Cardiac muscle cell (in vitro differentiated cells and primary cell): ENCODE data around the gene NAA80. TPM values are rescaled to one million over a fixed set of nuclear protein-coding genes. Genes with fewer than 3 reads are reported as not detected.

Experiments used
- DNase-seq, 2 donors: peaks; one replicate each; pipeline versions ENCODE4 v3.0.0 to v3.0.0-alpha.2; 2010 to 2017; ENCODE audit warnings: low read depth in 1 of 2, low spot score in 1 of 2
- H3K27ac ChIP-seq: fragments of 200-600 bp; sonication (generic); 2 replicates; pipeline ENCODE4 v1.5.1; 2016
- H3K27me3 ChIP-seq: fragments of 200-600 bp; sonication (generic); 2 replicates; pipeline ENCODE4 v1.6.0; 2016; ENCODE audit warnings: control low read depth
- H3K36me3 ChIP-seq: fragments of 200-600 bp; sonication (generic); 2 replicates; pipeline ENCODE4 v1.5.1; 2016; ENCODE audit warnings: control low read depth
- H3K4me1 ChIP-seq: fragments of 200-600 bp; sonication (generic); 2 replicates; pipeline ENCODE4 v1.8.1; 2017; ENCODE audit warnings: low read depth, mild to moderate bottlenecking, mixed run types
- H3K4me3 ChIP-seq: fragments of 200-600 bp; sonication (generic); 2 replicates; pipeline ENCODE4 v1.5.1; 2016; ENCODE audit warnings: mild to moderate bottlenecking
- H3K9me3 ChIP-seq: fragments of 200-600 bp; sonication (generic); 2 replicates; pipeline ENCODE4 v1.5.1; 2017; ENCODE audit warnings: low read depth, mild to moderate bottlenecking, control low read depth
- CTCF ChIP-seq: IDR thresholded peaks from 2 replicates; pipeline ENCODE4 v1.5.1; 2012; ENCODE audit warnings: low read depth, mild to moderate bottlenecking, low read length
- polyA plus RNA-seq: library from polyadenylated mRNA; unstranded; fragments of >200 nt; fragmentation: Nextera tagmentation; extraction: Ambion mirVana; gene quantifications from 2 replicates; pipeline ENCODE4 v1.2.1, GENCODE V29; 2016
- total RNA-seq: library from RNA; depleted of rRNA; stranded (reverse); fragments of >200 nt; gene quantifications from 2 replicates; pipeline ENCODE4 v1.2.3, GENCODE V29; 2016

Gene NAA80
- total and polyA plus RNA-seq, 2 experiments from 2014 or later = 35.6 to 40.4 TPM

- H3K27ac ChIP-seq = peak overlapping the region; percentile 52
- H3K4me3 ChIP-seq = no peak overlapping the region
- no peak for TF ChIP-seq CTCF
Observed at GRCh38 chr3:50293079-50293801, 6.0 kb downstream of the NAA80 start.

DNA sequence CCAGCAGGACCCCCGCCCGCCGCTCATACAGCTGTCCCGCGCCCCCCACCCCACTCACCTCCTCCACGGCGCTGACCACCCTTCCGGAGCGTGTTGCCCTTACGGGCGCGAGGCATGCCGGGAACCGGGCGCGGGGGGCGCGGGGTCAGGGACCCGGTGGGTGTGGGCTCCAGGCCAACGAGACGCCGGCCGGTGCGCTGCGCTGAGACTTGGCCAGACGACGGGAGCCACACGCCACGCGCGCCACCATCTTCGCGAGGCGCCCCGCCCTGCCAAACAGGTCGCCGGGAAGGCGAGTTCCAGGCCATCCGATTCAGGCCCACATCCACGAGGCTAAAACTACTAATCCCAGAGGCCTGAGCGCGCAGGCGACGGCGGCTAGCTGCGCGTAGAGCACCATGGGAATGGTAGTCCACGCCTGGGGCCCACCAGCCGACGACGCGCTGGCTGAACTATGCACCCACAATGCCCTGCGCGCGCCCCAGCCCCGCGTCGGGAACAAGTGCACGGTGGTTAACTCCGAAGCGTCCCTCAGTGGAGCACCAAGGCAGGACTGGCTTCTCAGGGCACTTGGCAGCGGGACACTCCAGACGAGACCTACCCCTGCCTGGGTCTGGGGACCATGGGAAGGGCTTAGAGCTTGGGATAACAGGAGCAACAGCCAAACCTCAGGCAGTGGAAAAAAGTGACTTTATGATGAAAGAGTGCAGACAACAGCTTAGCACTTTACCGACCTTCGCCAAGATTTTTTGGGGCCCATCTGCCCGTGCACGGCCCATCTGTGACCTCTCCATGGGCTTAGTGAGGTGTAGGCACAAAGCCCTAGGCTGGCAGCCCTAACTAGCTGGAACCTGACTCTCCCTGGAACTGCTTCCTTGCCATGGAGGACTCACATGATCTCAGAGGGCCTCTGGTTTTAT, 6.8 kb downstream of the NAA80 start, which contains the start of gene IFRD2:
Gene IFRD2 (minus strand): TSS at position 271 of the 920 bp plus-strand sequence. CDS start 155 bp downstream, at position 116.
- H3K4me1 ChIP-seq = peaks cover 4% of the 10 kb centered on the region
- no peaks in the 10 kb centered on the region for H3K36me3 ChIP-seq
- no peaks in the 10 kb centered on the region for H3K9me3 ChIP-seq
- peak within 1 kb of the TSS; percentile 77 for H3K4me3 ChIP-seq
- no peaks in the 10 kb centered on the region for H3K27me3 ChIP-seq
- peak; percentile 98 for DNase-seq
- peak within 1 kb of the TSS; percentile 66 for H3K27ac ChIP-seq
- no peak for TF ChIP-seq CTCF

More at GRCh38 chr3:50293079-50293801, 6.0 kb downstream of the NAA80 start:
- H3K9me3 ChIP-seq = no peaks in the 10 kb centered on the region
- DNase-seq = no peak
- no peaks in the 10 kb centered on the region for H3K27me3 ChIP-seq
- peaks cover 4% of the 10 kb centered on the region for H3K4me1 ChIP-seq
- H3K36me3 ChIP-seq = no peaks in the 10 kb centered on the region

DNA sequence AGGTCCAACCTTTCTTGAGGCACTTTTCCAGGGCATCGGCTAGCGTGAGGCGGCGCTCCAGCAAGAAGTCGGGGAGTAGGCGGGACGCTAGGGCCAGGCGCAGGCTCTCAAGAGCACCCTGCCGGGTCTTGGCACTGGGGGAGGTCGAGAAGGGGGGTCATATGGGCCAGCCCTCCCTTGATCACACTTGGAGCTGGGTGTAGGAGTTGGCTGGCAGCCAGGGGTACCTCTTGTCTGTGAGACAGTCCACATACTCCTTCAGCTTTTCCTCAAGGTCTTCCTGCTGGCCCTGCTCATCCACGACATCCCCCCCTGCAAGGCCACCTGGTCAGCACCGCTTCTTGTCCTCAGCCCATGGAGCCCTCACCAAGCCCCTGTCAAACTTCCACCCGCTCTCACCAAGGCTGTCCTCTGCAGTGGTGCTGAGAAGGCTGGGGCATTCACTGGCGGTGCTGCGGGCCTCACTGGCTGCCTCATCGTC, 9.0 kb downstream of the NAA80 start:
- no peaks in the 10 kb centered on the region for H3K36me3 ChIP-seq
- TF ChIP-seq CTCF = no peak
- no peaks in the 10 kb centered on the region for H3K27me3 ChIP-seq
- no peak overlapping the region for H3K27ac ChIP-seq
- H3K9me3 ChIP-seq = no peaks in the 10 kb centered on the region
- no peak overlapping the region for H3K4me3 ChIP-seq
- no peak for DNase-seq
- H3K4me1 ChIP-seq = peaks cover 4% of the 10 kb centered on the region

DNA sequence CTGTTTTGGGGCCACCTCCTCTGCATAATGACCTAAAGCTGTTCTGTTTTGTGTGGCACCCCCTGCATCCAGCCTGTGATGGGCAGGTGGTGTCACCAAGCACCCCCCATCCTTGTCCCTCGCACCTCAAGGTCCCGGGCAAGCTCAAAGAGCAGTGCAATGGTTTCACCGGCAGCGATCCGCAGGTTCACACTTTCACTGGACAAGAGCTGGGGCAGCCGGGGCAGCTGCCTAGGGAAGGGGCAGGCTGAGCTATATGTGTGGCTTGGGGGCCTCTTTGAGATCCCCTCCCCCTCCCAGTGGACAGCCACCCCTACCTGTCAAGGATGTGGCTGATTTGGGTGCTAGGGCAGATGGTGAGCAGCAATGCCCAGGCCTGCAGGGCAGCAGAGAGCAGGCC, 10.1 kb downstream of the NAA80 start:
- H3K4me1 ChIP-seq = peaks cover 4% of the 10 kb centered on the region
- no peaks in the 10 kb centered on the region for H3K36me3 ChIP-seq
- no peak overlapping the region for H3K27ac ChIP-seq
- H3K4me3 ChIP-seq = no peak overlapping the region
- no peak for DNase-seq
- TF ChIP-seq CTCF = no peak
- H3K9me3 ChIP-seq = no peaks in the 10 kb centered on the region
- no peaks in the 10 kb centered on the region for H3K27me3 ChIP-seq

DNA sequence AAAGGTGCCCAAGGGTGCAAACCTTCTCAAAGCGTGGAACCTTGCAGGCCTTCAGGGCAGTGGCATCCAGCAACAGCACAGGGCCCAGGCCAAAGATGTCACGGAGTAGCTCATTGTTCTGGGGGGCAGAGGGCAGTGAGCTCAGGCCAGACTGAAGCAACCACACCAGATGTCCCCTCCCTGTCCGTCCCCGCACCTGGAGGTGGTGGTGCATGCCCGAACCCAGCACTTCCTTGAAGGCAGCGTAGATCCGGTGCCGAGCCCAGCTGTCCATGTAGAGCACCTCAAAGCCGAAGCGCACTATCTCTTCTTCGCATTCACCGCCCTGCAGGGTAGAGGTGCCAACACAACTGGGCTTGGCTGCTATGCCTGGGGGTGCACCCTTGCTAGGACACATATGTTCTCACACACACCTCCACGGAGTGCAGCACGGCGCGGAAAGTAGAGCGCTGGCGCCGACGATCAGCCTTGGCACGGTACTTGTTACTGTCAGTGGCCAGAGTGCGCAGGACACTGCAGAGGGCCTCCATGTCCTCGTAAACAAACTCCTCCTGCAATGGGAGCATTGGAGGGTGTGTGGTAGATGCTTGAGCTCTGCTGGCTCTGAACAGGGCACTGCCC, 10.7 kb downstream of the NAA80 start:
- no peaks in the 10 kb centered on the region for H3K9me3 ChIP-seq
- H3K4me1 ChIP-seq = peaks cover 4% of the 10 kb centered on the region
- no peak for DNase-seq
- H3K27me3 ChIP-seq = no peaks in the 10 kb centered on the region
- no peaks in the 10 kb centered on the region for H3K36me3 ChIP-seq
- TF ChIP-seq CTCF = no peak
- H3K4me3 ChIP-seq = no peak overlapping the region
- H3K27ac ChIP-seq = peak overlapping the region; percentile 85
